Fibroblast of lung (primary cell): ENCODE results near the gene ITPK1.

Source experiments
- EZH2 ChIP-seq: IDR thresholded peaks from 2 replicates; pipeline ENCODE4 v1.5.1; 2012; ENCODE audit warnings: low read length, control low read depth, mild to moderate bottlenecking; ENCODE audit errors: missing control alignments
- TF ChIP-seq, protein P1 (sequence below), 2 donors: IDR thresholded peaks in 1 of 2; conservative IDR thresholded peaks in 1 of 2; 1 replicate in 1 of 2; 2 replicates in 1 of 2; pipeline ENCODE4 v1.5.1; 2011 to 2012; ENCODE audit warnings: low read length in 2 of 2, control low read depth in 1 of 2, inconsistent platforms in 1 of 2, low read depth in 1 of 2, mild to moderate bottlenecking in 1 of 2

- TF ChIP-seq, protein P1, sequence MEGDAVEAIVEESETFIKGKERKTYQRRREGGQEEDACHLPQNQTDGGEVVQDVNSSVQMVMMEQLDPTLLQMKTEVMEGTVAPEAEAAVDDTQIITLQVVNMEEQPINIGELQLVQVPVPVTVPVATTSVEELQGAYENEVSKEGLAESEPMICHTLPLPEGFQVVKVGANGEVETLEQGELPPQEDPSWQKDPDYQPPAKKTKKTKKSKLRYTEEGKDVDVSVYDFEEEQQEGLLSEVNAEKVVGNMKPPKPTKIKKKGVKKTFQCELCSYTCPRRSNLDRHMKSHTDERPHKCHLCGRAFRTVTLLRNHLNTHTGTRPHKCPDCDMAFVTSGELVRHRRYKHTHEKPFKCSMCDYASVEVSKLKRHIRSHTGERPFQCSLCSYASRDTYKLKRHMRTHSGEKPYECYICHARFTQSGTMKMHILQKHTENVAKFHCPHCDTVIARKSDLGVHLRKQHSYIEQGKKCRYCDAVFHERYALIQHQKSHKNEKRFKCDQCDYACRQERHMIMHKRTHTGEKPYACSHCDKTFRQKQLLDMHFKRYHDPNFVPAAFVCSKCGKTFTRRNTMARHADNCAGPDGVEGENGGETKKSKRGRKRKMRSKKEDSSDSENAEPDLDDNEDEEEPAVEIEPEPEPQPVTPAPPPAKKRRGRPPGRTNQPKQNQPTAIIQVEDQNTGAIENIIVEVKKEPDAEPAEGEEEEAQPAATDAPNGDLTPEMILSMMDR (conservative IDR thresholded peaks at IDR 0.05 in 1 of 2, IDR thresholded peaks at IDR 0.05 in 1 of 2; ENCODE audit: low read depth in 1 of 2, low read length in 2 of 2) = no peak
- no peak for TF ChIP-seq EZH2
These were observed 7.6 kb downstream of the ITPK1 start for GRCh38 chr14:93108105-93108504.
